ENCODE data around the gene ZCCHC24.
A peak's percentile ranks its signal among the peaks of the same experiment; 100 is the strongest.

Gene ZCCHC24

DNA sequence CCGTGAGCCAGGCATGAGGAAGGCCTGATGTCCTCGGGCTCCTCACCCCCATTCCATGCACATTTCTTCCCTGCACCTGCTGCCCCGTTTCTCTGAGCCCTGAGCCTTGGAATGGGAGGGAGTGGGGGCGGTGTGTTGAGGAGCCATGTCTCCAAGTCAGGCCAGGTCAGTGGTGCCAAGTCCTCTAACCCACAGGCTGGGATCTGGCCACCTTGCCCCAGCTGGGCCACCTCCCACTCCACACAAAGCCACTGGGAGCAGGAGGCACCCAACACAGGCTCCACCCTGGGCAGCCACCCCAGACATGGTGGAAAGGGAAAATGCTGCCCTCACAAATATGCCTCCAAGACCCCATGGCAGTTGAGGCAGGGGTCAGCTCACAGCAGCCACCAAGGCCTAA lies 27.7 kb downstream of the ZCCHC24 start:
- peaks cover 67% of the 10 kb centered on the region for H3K4me1 Mint-ChIP-seq
- no peak for TF ChIP-seq CTCF (IDR thresholded peaks at IDR 0.05; ENCODE audit: unreplicated experiment in 3 of 3)
- peak overlapping the region in 1 of 3 experiments; percentile 69 for H3K27ac Mint-ChIP-seq
- no peak overlapping the region for H3K4me3 Mint-ChIP-seq
- H3K9me3 Mint-ChIP-seq: no peaks in the 10 kb centered on the region
- H3K27me3 Mint-ChIP-seq (ENCODE audit: low read depth): no peaks in the 10 kb centered on the region
- peaks cover 44% of the 10 kb centered on the region for H3K36me3 Mint-ChIP-seq (ENCODE audit: low read depth)

DNA sequence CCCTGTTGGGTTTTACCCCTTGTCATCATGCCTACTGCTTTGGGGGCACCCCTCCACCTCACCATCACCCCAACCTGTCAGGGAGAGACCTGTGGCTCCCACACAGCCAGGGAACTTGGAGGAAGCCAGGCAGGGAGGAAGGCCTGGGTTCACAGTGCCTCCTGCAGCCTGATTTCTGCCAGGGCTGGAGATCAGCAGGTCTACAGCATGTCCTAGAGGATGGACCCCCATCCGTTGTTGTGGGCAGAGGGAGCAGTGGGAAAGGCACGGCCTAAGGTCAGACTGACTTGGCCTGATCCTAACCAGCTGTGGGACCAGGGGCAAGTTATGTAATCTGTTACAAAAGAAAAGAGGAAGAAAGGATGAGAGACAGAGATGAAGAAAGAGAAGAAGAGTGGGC lies 28.2 kb downstream of the ZCCHC24 start:
- no peak for TF ChIP-seq CTCF (IDR thresholded peaks at IDR 0.05; ENCODE audit: unreplicated experiment in 3 of 3)
- Mint-ChIP-seq H3K9me3 (no peaks in the 10 kb centered on the region), H3K27ac (peak overlapping the region in 1 of 3 experiments; percentile 69), H3K4me1 (peaks cover 67% of the 10 kb centered on the region), H3K4me3 (no peak overlapping the region), H3K27me3 (ENCODE audit: low read depth) (no peaks in the 10 kb centered on the region), H3K36me3 (ENCODE audit: low read depth) (peaks cover 40% of the 10 kb centered on the region)

GRCh38 chr10:79416578-79417255 lies 28.7 kb downstream of the ZCCHC24 start:
- peak overlapping the region in 2 of 3 experiments; percentile 29 to 61 for H3K27ac Mint-ChIP-seq
- H3K36me3 Mint-ChIP-seq (ENCODE audit: low read depth): peaks cover 39% of the 10 kb centered on the region
- no peaks in the 10 kb centered on the region for H3K27me3 Mint-ChIP-seq (ENCODE audit: low read depth)
- TF ChIP-seq CTCF (IDR thresholded peaks at IDR 0.05; ENCODE audit: unreplicated experiment in 3 of 3): no peak
- H3K9me3 Mint-ChIP-seq: no peaks in the 10 kb centered on the region
- peaks cover 66% of the 10 kb centered on the region for H3K4me1 Mint-ChIP-seq
- H3K4me3 Mint-ChIP-seq: no peak overlapping the region

DNA sequence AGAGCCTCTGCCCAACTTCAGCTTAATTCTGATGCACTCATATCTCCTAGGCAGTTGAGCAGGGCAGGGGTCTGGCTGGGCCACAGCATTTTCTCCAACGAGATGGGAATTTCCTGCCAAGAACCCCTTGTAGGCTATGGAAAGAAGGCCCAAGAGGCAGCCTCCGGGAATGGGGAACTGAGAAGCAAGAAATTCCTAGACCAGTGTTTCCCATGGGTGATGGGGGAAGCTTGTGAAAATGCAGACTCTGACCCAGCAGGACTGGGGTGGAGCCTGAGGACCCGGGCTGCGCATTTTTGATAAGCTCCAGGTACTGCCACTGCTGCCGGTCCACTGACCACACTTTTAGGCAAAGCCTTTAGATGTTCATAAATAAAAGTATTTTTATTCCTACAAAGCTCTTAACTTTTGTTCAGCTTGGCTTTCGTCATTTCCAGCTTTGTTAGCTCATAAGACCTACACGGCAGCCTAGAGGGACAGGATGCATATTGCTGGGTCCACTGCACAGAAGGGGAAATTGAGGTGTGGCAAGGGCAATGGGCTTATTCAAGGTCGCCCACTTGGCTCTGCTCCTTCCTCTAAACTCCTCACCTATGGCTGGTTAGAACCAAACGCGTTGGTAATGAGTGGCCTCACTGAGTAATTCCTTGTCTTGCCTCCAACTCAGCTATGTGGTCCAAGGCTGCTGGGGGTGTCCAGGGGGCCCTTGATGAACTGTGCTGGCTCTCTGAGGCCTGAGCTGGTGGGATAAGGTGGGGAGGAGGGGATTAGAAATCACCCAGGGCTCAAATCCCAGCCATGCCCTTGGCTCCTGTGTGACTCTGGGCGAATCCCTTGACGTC lies 29.5 kb downstream of the ZCCHC24 start:
- no peaks in the 10 kb centered on the region for H3K9me3 Mint-ChIP-seq
- no peak for TF ChIP-seq CTCF (IDR thresholded peaks at IDR 0.05; ENCODE audit: unreplicated experiment in 3 of 3)
- H3K4me1 Mint-ChIP-seq: peaks cover 62% of the 10 kb centered on the region
- H3K36me3 Mint-ChIP-seq (ENCODE audit: low read depth): peaks cover 39% of the 10 kb centered on the region
- no peak overlapping the region for H3K4me3 Mint-ChIP-seq
- no peaks in the 10 kb centered on the region for H3K27me3 Mint-ChIP-seq (ENCODE audit: low read depth)
- peak overlapping the region in 1 of 3 experiments; percentile 61 for H3K27ac Mint-ChIP-seq

- no peak for TF ChIP-seq CTCF (IDR thresholded peaks at IDR 0.05; ENCODE audit: unreplicated experiment in 3 of 3)
- H3K36me3 Mint-ChIP-seq (ENCODE audit: low read depth): peaks cover 39% of the 10 kb centered on the region
- H3K4me1 Mint-ChIP-seq: peaks cover 58% of the 10 kb centered on the region
- no peaks in the 10 kb centered on the region for H3K9me3 Mint-ChIP-seq
- H3K27ac Mint-ChIP-seq: no peak overlapping the region
- no peaks in the 10 kb centered on the region for H3K27me3 Mint-ChIP-seq (ENCODE audit: low read depth)
- no peak overlapping the region for H3K4me3 Mint-ChIP-seq
These were observed 30.7 kb downstream of the ZCCHC24 start for GRCh38 chr10:79414714-79415113.
